ENCODE measurements around the gene ABCC5.

GRCh38 chr3:183885766-183886165 lies 131.9 kb downstream of the ABCC5 start:
- TF ChIP-seq CTCF (IDR thresholded peaks at IDR 0.05; ENCODE audit: low read depth, low read length, poor library complexity, severe bottlenecking) (no peak), EZH2phosphoT487 (IDR thresholded peaks at IDR 0.05; ENCODE audit: borderline replicate concordance, low read length) (no peak)
